HG02973 (cell line): ENCODE data around the gene TSPAN3.

Source experiments
- ATAC-seq: cut with Tn5 transposase; IDR thresholded peaks from one replicate; pipeline ENCODE4 v1.9.1; 2021; ENCODE audit warnings: moderate library complexity; ENCODE audit not compliant: unreplicated experiment

The TSPAN3 gene

GRCh38 chr15:77035584-77035983 is 35.3 kb downstream of the TSPAN3 start:
- ATAC-seq: no peak

- ATAC-seq: no peak
Observed at GRCh38 chr15:77034695-77035489, 36.0 kb downstream of the TSPAN3 start.

GRCh38 chr15:77033729-77034671 is 36.9 kb downstream of the TSPAN3 start:
- ATAC-seq: no peak

GRCh38 chr15:77033417-77033728 is 37.5 kb downstream of the TSPAN3 start:
- no peak for ATAC-seq

- ATAC-seq: no peak
Observed at GRCh38 chr15:77032647-77033416, 38.1 kb downstream of the TSPAN3 start.

GRCh38 chr15:77032052-77032646 is 38.8 kb downstream of the TSPAN3 start:
- no peak for ATAC-seq

- no peak for ATAC-seq
Observed at GRCh38 chr15:77031376-77032050, 39.4 kb downstream of the TSPAN3 start.

- ATAC-seq: no peak
Observed at GRCh38 chr15:77030928-77031375, 40.0 kb downstream of the TSPAN3 start.

GRCh38 chr15:77030048-77030927 is 40.6 kb downstream of the TSPAN3 start:
- ATAC-seq: no peak

- ATAC-seq: no peak
Observed at GRCh38 chr15:77029166-77030047, 41.5 kb downstream of the TSPAN3 start.

GRCh38 chr15:77028451-77029165 is 42.3 kb downstream of the TSPAN3 start:
- no peak for ATAC-seq

- ATAC-seq: no peak
Observed at GRCh38 chr15:77027697-77028450, 43.0 kb downstream of the TSPAN3 start.

- no peak for ATAC-seq
Observed at GRCh38 chr15:77027111-77027696, 43.7 kb downstream of the TSPAN3 start.

GRCh38 chr15:77026501-77027110 is 44.3 kb downstream of the TSPAN3 start:
- no peak for ATAC-seq

- no peak for ATAC-seq
Observed at GRCh38 chr15:77025941-77026411, 44.9 kb downstream of the TSPAN3 start.
